ENCODE results near the gene SHC2.
"Not testable (repeated sequence)": the region's sequence is repeated elsewhere in the genome, so short reads cannot be mapped to it uniquely, and the experiment has no call there.

The SHC2 gene

DNA sequence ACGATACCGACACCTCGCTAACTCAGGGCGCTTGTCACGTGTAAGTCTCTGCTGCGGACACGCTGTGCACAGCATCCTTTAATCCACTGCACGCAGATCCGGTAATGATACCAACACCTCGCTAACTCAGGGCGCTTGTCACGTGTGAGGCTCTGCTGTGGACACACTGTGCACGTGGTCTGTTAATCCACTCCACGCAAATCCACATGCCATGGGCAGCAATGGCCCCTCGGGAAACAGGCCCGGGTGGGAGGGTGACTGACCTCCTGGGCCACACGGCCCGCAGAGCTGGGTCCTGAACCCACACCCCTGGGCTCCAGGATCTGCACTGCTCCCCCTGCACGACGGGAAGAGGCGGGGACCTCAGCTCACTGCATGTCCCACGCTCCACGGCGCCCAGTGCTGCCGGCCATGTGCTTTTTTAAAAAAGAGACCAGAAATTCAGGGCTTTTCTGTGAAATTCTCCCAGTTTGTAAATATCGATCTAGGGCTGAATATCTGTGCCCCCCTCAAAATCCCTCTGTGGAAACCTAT lies 16.1 kb downstream of the SHC2 start:
- no peak for DNase-seq (ENCODE audit: low read depth in 3 of 3)

DNA sequence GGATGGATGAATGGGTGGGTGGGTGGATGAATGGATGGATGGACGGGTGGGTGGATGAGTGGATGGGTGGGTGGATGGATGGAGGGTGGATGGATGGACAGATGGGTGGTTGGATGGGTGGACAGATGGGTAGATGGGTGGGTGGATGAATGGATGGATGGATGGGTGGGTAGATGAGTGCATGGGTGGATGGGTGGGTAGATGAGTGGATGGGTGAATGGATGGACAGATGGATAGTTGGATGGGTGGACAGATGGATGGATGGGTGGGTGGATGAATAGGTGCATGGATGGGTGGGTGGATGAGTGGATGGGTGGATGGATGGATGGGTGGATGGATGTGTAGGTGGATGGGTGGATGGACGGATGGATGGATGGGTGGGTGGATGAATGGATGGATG lies 17.8 kb downstream of the SHC2 start:
- DNase-seq (ENCODE audit: low read depth in 3 of 3): no peak

DNA sequence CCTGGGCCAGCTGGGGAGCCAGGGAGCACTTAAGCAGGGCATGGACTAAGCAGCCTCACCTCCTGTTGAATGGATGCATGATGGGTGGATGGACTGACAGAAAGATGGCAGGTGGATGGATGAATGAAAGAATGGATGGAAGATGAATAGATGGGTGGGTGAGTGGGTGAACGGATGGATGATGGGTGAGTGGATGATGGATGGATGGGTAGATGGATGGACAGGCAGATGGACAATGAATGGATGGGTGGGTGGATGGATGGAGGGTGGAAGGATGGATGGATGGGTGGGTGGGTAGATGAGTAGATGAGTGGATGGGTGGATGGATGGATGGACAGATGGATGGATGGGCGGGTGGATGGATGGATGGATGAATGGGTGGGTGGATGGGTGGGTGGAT lies 18.7 kb downstream of the SHC2 start:
- DNase-seq (ENCODE audit: low read depth in 3 of 3): no peak

DNA sequence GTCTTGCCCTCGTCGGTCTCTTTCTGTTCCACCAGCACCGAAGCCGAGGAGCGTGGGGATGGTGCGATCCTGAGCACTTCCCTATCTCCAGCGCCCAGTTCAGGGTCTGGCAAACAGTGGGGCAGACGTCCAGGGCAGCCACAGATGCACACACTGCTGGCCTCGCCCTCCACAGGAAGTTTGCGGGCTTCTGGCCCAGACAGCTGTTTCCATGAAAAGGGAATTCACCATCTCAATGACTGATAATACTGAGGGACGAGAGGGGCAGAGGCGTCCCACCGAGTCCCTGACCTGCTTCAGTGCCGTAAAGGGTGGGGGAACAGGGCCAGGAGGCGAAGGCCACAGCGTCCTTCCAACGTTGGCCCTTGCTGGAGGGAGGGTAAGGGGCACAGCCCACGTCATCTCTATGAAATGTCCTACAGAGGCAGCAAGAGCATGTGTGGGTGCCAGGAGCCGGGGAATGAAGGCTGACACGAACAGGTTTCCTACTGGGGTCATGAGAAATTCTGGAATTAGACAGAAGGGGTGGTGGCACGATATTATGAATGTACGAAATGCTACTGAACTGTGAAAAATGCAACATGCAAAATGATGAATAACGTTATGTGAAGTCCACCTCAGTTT lies 19.5 kb downstream of the SHC2 start:
- no peak for DNase-seq (ENCODE audit: low read depth in 3 of 3)

DNA sequence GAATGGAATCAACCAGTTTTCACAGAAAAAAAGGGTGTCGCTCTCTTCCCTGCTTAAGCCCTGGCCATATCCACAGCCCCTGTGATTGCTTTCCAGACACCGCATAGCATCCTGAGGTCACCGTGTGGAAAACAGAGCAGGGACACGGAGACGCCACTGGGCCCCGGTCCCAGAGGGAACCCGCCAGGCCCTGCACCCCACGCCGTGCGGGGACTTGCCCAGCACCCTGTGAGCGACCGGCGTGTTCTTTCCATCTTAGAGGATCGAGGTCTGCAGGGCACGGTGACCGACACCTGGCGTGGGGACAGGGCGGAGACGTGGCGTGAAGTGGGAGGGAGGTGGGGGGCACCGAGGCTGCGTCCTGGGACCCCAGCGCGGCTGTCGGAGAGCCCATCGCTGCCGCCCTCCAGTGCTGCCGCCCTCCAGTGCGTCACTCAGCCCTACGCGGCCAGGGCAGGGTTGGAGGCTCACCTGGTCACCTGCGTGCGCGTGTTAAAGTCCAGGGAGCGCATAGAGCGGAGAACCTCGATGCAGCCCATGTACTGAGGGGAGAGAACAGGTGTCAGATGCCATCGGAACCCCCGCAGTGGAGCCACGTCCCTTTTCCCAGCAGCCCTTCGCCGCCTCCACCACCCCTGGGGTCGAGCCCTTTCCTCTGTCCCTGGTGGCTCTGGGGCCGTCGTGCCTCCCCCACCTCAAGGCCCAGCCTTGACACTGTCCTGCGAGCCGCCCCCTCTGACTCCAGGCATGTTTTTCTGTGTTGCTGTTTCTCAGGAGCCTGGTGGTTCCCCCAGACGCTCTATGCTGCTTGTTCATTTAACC lies 20.2 kb downstream of the SHC2 start:
- DNase-seq (ENCODE audit: low read depth in 3 of 3): no peak

DNA sequence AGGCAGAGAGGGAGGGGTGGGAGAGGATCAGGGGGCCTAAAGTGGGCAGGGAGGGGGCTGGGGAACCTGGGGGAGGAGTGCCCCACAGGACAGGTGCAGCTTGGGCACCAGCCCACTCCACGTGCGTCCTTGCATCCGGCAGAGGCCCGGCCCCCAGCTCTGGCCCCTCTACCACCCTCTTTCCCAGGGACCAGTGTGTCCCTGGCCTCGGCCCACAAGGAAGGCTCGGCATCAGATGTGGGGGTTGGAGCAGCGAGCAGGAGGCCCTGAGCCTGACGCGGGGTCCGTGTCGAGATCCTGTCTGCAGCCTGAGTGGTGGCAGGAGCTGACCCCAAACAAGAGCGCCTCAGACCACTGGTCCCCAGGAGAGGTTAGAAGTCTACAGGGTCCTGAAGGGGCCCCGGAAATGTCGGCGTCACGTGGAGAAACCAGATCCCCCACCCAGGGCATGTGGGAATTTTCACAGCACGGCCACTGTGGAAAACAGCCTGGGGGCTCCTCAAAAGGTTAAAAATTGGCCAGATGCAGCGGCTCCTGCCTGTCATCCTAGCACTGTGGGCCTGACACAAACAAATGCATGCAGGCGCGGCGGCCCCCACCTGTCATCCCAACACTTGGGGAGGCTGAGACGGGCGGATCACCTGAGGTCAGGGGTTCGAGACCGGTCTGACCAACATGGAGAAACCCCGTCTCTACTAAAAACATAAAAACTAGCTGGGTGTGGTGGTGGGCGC lies 21.5 kb downstream of the SHC2 start:
- DNase-seq (ENCODE audit: low read depth in 3 of 3): no peak

DNA sequence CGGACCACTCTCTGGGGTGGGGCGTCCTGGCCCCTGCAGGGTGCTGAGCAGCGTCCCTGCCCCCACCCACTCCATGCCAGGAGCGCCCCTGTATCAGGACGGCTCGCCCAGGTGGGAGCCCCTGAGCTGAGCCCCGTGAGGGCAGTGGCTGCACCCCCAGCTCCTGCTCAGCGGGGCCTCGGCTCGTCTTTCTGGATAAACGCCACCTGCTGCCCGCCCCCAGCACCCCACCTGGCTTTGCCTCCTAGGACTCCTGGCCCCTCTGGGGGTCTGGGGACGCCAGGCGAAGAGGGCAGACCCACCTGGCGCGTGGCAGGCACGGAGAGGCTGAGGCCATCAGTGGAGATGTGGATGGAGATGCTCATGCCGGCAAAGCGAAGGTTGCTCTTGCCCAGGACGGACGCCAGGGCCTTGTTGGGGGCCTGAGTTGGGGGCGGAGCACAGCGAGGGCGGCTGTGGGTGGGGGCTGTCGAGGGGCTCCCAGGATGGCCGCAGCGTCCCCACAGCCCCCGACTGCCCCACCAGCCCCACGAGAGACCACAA lies 22.3 kb downstream of the SHC2 start:
- no peak for DNase-seq (ENCODE audit: low read depth in 3 of 3)

DNA sequence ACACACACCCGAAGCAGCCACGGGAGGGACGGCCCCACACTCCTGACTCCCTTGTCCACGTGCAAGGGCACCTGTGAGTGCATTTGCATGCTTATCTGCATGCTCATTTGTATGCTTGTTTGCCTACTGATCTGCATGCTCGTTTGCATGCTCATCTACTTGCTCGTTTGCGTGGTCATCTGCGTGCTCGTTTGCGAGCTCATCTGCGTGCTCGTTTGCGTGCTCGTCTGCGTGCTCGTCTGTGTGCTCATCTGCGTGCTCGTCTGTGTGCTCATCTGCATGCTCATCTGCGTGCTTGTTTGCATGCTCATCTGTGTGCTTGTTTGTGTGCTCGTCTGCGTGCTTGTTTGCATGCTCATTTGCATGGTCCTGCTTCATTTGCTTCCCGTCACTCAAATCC lies 23.8 kb downstream of the SHC2 start:
- no peak for DNase-seq (ENCODE audit: low read depth in 3 of 3)

DNA sequence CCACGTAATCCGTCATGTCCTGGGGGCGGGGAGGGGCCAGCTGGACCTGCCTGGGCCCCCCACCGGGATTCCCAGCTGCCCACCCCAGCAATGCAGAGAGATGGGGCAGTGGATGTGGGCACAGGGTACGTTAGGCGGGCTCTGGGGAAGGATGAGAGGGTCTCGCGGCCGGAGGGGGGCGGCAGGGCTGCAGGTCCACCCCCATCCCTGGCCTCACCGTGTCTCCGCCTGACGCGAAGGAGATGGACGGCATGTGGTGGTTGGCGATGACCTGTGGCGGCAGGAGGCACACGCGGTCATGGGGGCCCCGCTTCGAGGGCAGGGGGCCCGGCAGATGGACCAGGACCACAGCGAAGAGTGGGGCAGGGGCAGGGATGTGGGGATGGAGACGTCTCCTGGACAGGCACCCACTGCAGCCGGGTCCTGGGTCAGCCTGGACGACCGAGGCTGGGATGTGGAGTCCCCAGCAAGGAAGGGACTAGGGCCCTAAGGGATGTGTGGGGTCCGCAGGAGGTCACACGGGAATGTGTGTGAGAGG lies 24.4 kb downstream of the SHC2 start:
- DNase-seq (ENCODE audit: low read depth in 3 of 3): no peak

DNA sequence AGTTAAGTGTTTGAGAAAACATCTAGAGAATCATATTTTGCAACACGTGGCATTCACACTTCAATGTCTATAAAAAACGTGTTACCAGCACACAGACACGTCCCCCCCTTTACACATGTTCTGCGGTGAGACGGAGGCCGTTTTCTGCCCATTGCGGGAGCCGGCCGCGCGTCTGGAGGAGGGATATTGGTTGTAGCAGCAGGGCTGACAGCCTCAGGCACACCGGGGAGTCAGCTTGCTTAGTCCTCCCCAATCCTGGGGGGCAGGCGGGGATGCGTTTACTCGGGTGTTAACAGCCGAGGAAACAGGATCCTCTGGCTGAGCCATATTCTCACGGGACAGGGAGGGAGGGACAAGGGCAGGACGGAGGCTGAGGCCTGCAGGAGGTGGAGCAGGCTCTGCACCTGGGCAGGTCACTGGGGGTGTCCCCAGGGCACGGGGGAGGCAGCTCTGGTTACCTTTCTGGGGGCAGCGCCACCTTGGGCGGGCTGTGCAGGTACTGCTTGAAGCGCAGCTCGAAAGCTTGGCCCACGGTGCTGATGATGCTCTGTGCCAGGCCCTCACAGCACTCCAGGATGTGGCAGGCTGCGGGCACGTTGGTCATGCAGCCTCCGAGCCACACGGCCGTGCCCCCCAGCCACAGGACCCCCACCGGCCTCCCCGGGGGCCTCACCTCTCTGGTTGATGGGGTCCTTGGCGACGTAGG lies 25.0 kb downstream of the SHC2 start:
- no peak for DNase-seq (ENCODE audit: low read depth in 3 of 3)

DNA sequence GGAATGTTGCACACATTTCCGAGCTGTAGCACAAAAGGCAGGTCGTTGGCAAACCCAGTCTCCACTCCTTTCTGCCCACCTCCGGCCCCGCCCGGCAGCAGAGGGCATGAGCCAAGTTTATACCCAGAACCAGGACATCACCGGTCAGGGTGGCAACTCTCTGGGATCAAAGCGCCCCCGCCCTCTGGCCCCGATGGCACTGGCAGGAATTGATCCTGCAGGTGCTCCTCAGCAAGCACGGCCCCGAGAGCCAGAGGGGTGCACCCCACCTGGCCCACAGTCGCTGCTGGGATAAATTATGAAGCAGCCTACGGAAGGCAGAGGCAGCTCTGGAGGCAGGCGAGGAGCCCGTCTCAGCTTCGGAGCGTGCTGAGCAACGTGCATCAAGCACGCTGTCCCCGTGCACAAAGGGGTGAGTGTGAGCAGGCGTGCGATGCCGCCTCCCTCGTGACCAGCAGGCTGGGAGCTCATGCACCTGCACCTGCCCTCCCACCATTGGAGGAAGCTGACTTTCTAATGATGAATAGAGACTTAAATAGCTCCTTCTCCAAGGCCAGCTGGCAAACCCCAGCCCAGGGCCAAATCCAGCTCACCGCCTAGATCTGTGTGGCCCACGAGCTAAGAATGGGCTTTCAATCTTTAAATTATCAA lies 25.7 kb downstream of the SHC2 start:
- DNase-seq (ENCODE audit: low read depth in 3 of 3): no peak

DNA sequence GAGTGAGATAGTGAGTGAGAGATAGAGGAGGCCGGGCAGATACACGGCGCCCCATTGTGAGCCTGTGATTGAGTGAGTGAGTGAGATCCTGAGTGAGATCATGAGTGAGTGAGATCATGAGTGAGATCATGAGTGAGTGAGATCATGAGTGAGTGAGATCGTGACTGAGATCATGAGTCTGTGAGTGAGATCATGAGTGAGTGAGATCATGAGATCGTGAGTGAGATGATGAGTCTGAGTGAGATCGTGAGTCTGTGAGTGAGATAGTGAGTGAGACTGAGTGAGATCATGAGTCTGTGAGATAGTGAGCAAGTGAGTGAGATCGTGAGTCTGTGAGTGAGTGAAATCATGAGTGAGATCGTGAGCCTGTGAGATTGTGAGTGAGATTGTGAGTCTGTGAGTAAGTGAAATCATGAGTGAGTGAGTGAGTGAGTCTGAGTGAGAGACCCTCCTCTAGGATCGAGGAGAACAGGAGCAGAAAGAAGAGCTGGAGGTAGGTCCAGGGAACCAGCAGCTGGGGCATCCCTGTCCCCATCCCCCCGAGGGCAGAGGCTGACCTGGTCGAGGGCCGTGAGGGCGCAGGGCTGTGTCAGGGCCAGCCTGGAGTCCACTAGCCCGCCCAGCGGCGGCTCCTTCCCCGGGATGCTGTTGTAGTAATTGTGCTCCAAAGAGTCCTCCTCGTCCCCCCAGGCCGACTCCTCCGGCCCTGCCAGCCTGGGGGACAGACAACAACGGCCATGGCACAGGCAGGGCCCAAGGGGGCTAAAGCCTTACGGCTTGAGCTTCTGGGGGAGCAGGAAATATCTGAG lies 26.5 kb downstream of the SHC2 start:
- DNase-seq (ENCODE audit: low read depth in 3 of 3): no peak

DNA sequence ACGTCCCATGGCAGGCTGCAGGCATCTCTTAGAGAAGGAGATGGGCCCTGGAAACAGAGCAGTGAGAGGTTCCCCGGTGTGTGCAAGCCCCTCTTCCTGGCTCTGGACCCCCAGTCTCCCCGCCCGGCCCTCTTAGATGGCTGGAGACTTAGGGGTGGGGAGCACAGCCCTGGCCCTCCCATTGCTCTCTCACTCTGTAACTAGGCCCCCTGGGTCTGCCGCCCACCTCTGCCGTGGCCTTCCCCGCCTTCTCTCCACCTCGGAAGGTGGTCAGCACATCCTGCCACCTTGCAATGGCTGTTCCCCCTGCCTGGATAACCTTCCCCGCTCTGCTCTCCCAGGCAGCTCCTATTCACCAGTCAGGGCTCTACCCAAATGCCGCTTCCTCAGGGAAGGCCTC lies 30.1 kb downstream of the SHC2 start:
- DNase-seq (ENCODE audit: low read depth in 3 of 3): no peak

DNA sequence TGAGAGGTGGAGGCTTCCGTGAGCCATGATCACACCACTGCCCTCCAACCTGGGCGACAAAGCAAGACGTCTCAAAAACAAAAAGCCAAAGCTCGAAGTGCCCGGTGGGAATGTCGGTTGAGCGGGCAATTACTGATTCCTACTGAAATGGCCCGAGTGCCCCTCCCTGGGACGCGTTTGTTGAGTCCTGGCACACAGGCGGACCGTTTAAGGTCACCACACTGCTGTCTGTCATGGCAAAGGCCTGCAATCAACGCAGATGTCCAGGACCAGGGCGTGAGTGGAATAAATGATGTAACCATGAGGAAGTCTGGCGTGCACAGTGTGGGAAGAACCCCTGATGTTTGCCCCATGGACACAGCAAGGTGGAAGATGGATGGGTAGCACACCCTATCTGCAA lies 32.7 kb downstream of the SHC2 start:
- DNase-seq (ENCODE audit: low read depth in 3 of 3): no peak

DNA sequence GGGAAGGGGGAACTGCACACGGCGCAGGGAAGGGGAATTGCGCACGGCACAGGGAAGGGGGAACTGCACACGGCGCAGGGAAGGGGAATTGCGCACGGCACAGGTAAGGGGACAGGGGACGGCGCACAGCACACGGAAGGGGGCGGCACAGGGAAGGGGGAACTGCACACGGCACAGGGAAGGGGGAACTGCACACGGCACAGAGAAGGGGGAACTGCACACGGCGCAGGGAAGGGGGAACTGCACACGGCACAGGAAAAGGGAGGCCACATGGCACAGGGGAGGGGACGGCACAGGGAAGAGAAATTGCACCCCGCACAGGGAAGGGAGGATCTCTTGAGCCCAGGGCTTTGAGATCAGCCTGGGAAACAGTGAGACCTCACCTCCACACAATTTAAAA lies 33.2 kb downstream of the SHC2 start:
- not testable (repeated sequence) for DNase-seq (ENCODE audit: low read depth in 3 of 3)

DNA sequence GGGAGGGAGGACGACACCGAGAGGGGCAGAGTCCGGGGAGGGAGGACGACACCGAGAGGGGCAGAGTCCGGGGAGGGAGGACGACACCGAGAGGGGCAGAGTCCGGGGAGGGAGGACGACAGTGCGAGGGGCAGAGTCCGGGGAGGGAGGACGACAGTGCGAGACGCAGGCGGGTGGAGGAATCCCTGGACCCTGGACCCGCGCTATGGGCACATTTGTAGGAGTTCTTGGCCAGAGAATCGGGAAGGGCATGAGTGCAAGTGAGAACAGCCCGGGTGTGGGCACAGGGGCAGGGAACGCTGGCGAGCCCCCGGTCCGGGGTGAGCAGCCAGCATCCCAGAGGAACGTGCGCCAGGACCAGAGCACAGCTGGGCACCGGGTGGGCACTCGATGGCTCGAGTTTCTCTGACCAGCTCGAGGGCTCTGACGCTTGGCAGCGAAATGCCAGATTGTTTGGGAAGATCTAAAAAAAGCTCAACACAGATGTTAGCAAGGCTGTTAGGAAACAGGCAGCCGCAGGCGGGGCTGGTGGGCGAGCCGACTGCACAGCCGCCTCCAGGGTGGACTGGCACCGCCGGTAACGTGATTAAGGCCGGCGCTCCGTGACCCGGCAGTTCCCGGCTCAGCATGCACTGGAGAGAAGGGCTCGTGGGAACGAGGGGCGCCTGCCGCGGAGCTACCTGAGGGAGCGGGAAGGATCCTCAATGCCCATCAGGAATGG lies 33.9 kb downstream of the SHC2 start:
- DNase-seq (ENCODE audit: low read depth in 3 of 3): no peak

DNA sequence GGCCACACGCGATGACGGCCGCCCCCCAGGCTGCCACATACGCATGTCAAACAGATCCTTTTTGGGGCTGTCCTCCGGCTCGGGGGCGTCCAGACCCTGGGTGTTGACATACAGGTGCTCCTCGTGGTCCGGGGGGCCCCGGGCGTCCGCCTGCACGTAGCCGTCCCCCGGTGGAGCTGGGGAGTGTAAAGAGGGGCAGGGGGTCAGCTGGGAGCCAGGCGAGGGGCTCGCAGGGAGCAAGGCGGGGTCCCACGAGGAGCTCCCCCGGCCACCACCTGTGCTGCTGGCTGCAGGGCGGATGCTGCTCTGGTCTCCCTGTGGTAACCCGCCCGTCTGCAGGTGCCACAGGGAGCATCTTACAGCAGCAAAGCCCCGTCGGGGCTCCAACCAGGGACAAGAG lies 35.8 kb downstream of the SHC2 start:
- no peak for DNase-seq (ENCODE audit: low read depth in 3 of 3)

DNA sequence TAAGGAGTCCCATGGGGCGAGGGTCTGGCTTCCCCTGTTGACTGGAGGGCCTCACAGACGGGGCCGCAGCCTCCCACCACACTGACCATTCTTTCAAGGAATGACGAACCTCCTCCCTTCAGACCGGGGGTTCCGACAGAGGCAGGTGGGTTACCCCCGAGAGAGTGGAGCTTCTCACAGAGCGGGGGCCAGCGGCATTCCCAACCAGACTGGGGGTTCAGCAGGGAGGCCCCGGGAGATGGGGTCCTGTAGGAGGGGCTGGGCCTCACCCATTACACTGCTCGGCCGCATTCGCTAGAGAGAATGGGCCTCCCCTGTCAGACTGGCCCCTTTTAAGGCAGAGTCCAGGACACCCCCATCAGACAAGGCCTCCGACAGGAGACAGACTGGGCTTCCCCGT lies 36.3 kb downstream of the SHC2 start:
- no peak for DNase-seq (ENCODE audit: low read depth in 3 of 3)

DNA sequence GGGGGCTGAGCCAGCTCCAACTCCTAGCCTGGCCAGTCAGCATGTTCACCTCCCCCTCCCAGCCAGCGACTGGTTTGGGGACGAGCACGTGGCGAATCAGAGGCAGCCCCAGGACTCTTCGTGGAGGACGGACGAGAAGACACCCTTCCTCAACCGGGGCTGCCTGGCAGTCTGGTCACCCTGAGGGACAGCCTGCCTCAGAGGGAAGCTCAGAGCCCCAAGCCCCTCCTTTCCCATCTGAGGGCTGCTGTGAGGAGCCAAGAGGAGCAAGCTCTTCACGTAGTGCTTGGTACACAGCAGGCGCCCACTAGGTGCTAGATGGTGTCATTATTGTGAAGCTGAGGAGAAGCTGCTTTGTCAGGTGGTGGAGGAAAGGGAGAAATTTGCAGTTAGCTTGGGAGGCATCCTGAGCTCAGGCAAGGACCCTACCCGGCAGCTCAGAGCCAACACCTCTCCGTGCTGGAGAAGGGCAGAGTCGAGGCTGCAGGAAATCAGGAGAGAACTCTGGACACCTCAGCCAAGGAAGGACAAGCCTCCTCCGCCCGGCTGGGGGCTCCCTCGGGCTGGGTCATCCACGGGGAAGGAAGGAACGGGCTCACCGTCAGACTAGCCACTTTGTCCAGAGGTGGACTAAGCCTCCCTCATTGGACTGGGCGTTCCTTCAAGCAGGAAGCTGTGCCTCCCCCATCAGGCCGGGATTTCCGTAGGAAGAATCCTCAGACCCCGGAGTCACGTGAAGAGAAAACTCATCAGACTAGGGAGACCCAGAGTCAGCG lies 37.0 kb downstream of the SHC2 start:
- no peak for DNase-seq (ENCODE audit: low read depth in 3 of 3)

Data from stimulated activated CD4-positive, alpha-beta T cell treated with anti-CD3 and anti-CD28 coated beads, TNF-alpha, amount 100 ng/mL, for 48 hours (primary cell).